GM19099 (cell line): Measurements from ENCODE around the gene CPAMD8.

ENCODE experiments used
- POLR2A ChIP-seq: IDR thresholded peaks from 3 replicates; pipeline ENCODE4 v1.6.1; 2011; ENCODE audit warnings: low read depth; ENCODE audit not compliant: insufficient read length; ENCODE audit errors: extremely low read depth

Gene CPAMD8

DNA sequence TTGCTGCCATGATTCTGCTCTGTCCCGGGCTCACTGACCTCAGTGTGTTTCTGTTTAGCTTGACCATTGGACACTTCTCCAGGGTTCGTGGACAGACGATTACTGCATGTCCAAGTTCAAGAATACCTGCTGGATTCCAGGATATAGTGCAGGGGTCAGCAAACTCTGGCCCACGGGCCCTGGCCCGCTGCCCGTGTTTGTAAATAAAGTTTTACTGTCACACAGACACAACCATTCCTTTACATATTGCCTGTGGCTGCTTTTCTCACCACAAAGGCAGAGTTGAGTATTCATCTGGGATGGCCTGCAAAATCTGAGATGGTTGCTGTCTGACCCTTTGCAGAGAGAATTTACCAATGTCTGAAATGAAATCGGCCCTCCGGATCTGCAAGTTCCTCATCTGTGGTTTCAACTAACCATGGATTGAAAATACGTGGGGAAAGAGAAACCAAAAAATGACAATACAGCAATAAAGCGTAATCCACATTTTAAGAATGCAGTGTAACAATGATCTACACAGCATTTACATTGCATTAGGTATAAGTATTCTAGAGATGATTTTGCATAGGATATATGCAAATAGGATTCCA lies 163.7 kb downstream of the CPAMD8 start:
- no peak for TF ChIP-seq POLR2A

DNA sequence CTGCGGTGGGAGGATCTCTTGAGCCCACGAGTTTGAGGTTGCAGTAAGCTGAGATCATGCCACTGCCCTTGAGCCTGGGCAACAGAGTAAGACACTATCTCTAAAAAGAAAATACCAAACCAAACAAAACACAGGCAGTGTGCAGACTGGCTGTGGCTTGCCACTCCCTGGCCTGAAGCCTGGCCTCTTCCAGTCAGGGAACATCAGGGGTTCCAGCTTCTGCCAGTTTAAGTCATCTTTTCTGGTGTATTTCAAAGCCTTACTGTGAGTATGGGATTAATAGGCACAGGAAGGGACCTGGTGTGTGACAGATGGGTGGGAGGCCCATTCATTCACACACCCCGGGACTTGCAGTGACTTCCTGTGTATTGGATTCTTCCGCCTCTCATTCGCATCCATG lies 164.8 kb downstream of the CPAMD8 start:
- TF ChIP-seq POLR2A: no peak

GRCh38 chr19:16861011-16861410 lies 165.6 kb downstream of the CPAMD8 start:
- no peak for TF ChIP-seq POLR2A

- TF ChIP-seq POLR2A: no peak
Measured at GRCh38 chr19:16860118-16860517, 166.5 kb downstream of the CPAMD8 start.

GRCh38 chr19:16859626-16860025 lies 167.0 kb downstream of the CPAMD8 start:
- TF ChIP-seq POLR2A: no peak

DNA sequence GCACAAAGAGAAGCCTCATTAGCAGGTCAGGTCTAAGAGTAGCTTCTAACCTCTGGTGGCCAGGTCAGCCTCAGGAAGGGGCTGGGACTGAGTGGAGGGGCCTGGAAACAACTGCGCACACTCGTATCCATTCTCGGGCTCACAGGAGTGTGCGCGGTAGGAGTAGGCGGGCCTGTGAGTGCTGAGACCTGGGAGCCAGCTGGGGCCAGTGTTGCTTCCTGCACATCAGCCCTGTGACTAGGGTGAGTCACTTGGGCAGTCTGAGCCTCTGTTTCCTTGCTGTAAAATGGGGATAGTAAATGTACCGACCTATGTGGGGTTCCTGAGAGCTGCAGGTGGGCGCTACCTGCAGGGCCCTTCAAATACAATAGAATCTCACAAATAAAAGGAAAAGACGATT lies 170.5 kb downstream of the CPAMD8 start:
- no peak for TF ChIP-seq POLR2A

- TF ChIP-seq POLR2A: no peak
Measured at GRCh38 chr19:16853066-16853465, 173.5 kb downstream of the CPAMD8 start.

GRCh38 chr19:16851031-16851712 lies 175.4 kb downstream of the CPAMD8 start:
- no peak for TF ChIP-seq POLR2A

DNA sequence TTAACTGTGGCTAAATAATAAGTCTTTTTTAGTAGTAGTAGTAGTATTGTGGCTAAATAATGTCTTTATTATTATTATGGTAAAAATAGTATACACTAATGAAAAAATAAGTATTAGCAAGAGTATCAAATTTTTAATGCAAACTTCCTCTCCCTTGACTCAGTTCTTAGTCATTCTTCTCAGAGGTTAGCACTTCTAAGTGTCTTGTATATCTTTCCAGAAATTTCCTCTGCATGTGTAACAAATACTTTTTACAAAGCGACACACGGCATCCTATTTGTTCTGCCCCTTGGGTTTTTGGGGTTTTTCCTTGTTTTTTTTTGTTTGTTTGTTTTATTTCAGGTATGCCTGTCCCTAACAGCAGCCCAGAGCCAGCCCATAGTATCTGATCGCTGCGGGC lies 176.5 kb downstream of the CPAMD8 start:
- TF ChIP-seq POLR2A: no peak

DNA sequence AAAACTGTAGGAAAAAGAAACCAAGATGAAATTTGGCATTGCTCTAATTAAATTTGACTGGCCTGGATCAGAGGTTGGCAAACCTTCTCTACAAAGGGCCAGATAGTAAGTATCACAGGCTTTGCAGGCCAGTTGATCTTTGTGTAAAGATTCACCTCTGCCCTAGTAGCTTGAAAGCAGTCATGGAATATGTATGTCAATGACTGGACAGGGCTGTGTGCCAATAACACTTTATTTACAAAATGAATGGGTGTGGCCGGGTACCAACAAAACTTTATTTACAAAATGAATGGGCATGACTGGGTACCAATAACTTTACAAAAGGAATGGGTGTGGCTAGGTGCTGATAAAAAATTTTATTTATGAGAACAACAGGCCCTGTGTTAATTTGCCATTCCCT lies 177.4 kb downstream of the CPAMD8 start:
- no peak for TF ChIP-seq POLR2A

DNA sequence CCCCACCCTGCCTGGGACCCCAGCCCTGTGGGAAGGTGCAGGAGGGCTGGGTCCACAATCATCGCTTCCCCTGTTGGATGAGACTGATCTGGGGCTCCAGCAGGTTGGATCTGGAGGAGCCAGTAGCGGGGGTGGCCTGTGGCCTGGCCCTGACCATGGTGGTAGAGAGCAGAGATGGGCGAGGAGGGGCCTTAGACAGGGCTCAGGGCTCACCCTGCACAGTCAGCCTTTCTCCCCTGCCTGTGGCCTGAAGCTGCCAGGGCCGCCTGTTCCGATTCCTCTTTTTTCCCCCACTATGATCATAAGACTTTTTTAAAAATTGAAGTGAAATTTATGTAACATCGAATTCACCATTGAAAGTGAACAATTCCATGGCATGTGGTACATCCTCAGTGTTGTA lies 179.2 kb downstream of the CPAMD8 start:
- no peak for TF ChIP-seq POLR2A

DNA sequence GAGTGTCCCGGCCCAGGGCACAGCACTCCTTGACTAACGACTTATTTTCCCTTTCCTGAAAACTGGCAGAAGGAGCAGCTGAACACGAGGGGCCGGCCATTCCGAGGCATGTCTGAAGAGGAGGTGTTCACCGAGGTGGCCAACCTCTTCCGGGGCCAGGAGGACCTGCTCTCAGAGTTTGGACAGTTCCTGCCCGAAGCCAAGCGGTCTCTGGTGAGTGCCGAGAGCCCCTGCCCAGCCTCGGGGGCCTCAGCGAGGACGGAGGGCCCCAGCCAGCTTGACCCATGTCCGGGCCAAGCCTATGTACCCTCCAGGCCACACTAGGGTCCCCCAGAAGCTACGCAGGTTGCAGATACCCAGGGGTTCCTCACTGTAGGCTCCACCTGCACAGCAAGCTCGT lies 179.7 kb downstream of the CPAMD8 start:
- no peak for TF ChIP-seq POLR2A
